ENCODE results near the gene OLFML2A. TPM values are rescaled to one million over a fixed set of nuclear protein-coding genes. Genes with fewer than 3 reads are reported as not detected.

Gene OLFML2A
- total RNA-seq, 1 experiment from 2014 or later: 1.4 TPM

GRCh38 chr9:124783830-124784229 lies 6.9 kb downstream of the OLFML2A start:
- CTCF ChIA-PET: no interaction called here
- Histone ChIP-seq H3K36me3 (ENCODE audit: insufficient read depth, low read length, poor library complexity, severe bottlenecking) (no peaks in the 10 kb centered on the region), H3K9me3 (ENCODE audit: low read depth, low read length, poor library complexity, severe bottlenecking) (no peaks in the 10 kb centered on the region), H3K27ac (ENCODE audit: low read depth, low read length, poor library complexity, severe bottlenecking) (no peak overlapping the region), H3K4me1 (ENCODE audit: insufficient read depth, low read length, poor library complexity, severe bottlenecking) (peaks cover 17% of the 10 kb centered on the region), H3K27me3 (replicated peaks; ENCODE audit: insufficient read depth, low read depth, low read length, poor library complexity) (no peaks in the 10 kb centered on the region), H3K4me3 (ENCODE audit: low read depth, low read length, poor library complexity, severe bottlenecking) (no peak overlapping the region)
- BruUV-seq (replicated peaks): no TSS peak
- POLR2A ChIA-PET (ENCODE audit: low non-redundant PET): no interaction called here
- intact Hi-C loops (cut with micrococcal nuclease; ENCODE audit: unreplicated experiment): no loop called here
- TF ChIP-seq CTCF (conservative IDR thresholded peaks at IDR 0.05; ENCODE audit: low read depth, low read length): no peak
- TF ChIP-seq EZH2 (IDR thresholded peaks at IDR 0.05; ENCODE audit: borderline replicate concordance, low read depth, low read length, poor library complexity, severe bottlenecking): no peak
- DNase-seq (ENCODE audit: low spot score): no peak

GRCh38 chr9:124784509-124784908 lies 7.6 kb downstream of the OLFML2A start:
- Histone ChIP-seq H3K4me1 (ENCODE audit: insufficient read depth, low read length, poor library complexity, severe bottlenecking) (peaks cover 12% of the 10 kb centered on the region), H3K9me3 (ENCODE audit: low read depth, low read length, poor library complexity, severe bottlenecking) (no peaks in the 10 kb centered on the region), H3K27me3 (replicated peaks; ENCODE audit: insufficient read depth, low read depth, low read length, poor library complexity) (no peaks in the 10 kb centered on the region), H3K4me3 (ENCODE audit: low read depth, low read length, poor library complexity, severe bottlenecking) (no peak overlapping the region), H3K36me3 (ENCODE audit: insufficient read depth, low read length, poor library complexity, severe bottlenecking) (no peaks in the 10 kb centered on the region), H3K27ac (ENCODE audit: low read depth, low read length, poor library complexity, severe bottlenecking) (no peak overlapping the region)
- CTCF ChIA-PET: no interaction called here
- intact Hi-C loops (cut with micrococcal nuclease; ENCODE audit: unreplicated experiment): no loop called here
- peak; percentile 76 for DNase-seq (ENCODE audit: low spot score)
- no TSS peak for BruUV-seq (replicated peaks)
- POLR2A ChIA-PET (ENCODE audit: low non-redundant PET): no interaction called here
- TF ChIP-seq EZH2 (IDR thresholded peaks at IDR 0.05; ENCODE audit: borderline replicate concordance, low read depth, low read length, poor library complexity, severe bottlenecking) (no peak), CTCF (conservative IDR thresholded peaks at IDR 0.05; ENCODE audit: low read depth, low read length) (no peak)

GRCh38 chr9:124786881-124787573 lies 10.1 kb downstream of the OLFML2A start:
- Histone ChIP-seq H3K27me3 (replicated peaks; ENCODE audit: insufficient read depth, low read depth, low read length, poor library complexity) (no peaks in the 10 kb centered on the region), H3K9me3 (ENCODE audit: low read depth, low read length, poor library complexity, severe bottlenecking) (no peaks in the 10 kb centered on the region), H3K36me3 (ENCODE audit: insufficient read depth, low read length, poor library complexity, severe bottlenecking) (no peaks in the 10 kb centered on the region), H3K27ac (ENCODE audit: low read depth, low read length, poor library complexity, severe bottlenecking) (no peak overlapping the region), H3K4me1 (ENCODE audit: insufficient read depth, low read length, poor library complexity, severe bottlenecking) (peaks cover 4% of the 10 kb centered on the region), H3K4me3 (ENCODE audit: low read depth, low read length, poor library complexity, severe bottlenecking) (no peak overlapping the region)
- TF ChIP-seq CTCF (conservative IDR thresholded peaks at IDR 0.05; ENCODE audit: low read depth, low read length): no peak
- no peak for TF ChIP-seq EZH2 (IDR thresholded peaks at IDR 0.05; ENCODE audit: borderline replicate concordance, low read depth, low read length, poor library complexity, severe bottlenecking)
- ChIA-PET CTCF (no interaction called here), POLR2A (ENCODE audit: low non-redundant PET) (no interaction called here)
- no TSS peak for BruUV-seq (replicated peaks)
- DNase-seq (ENCODE audit: low spot score): no peak
- intact Hi-C loops (cut with micrococcal nuclease; ENCODE audit: unreplicated experiment): no loop called here

Data from A673 (cell line).